HepG2 (cell line): ENCODE measurements around the gene MTHFD1L.

Experiments used
- EZH2 ChIP-seq: conservative IDR thresholded peaks from 2 replicates; pipeline ENCODE4 v1.6.1; 2012; ENCODE audit warnings: mild to moderate bottlenecking, low read depth, low read length, moderate library complexity
- FOXP1 ChIP-seq, 2 experiments: fragments of 450-650 bp in 1 of 2; IDR thresholded peaks; 2 replicates each; pipeline ENCODE4 v1.6.1; 2017 to 2018; ENCODE audit warnings: antibody characterized with exemption in 1 of 2
- MEF2D ChIP-seq: sonication (generic); formaldehyde crosslinking; IDR thresholded peaks from 2 replicates; pipeline ENCODE4 v1.5.1; 2020; ENCODE audit warnings: mild to moderate bottlenecking, missing genetic modification reagents
- POLR2A ChIP-seq, 2 experiments: IDR thresholded peaks; 2 replicates each; pipeline ENCODE4 v1.6.1; 2011; ENCODE audit warnings: low read depth in 2 of 2, low read length in 2 of 2, mild to moderate bottlenecking in 1 of 2, moderate library complexity in 1 of 2; ENCODE audit not compliant: insufficient read depth in 1 of 2
- SRSF9 ChIP-seq: fragments of 200-400 bp; formaldehyde crosslinking; IDR thresholded peaks from 2 replicates; pipeline ENCODE4 v1.6.1; 2018; ENCODE audit warnings: borderline replicate concordance, mild to moderate bottlenecking, low read depth, low read length; ENCODE audit not compliant: insufficient read depth, poor library complexity, severe bottlenecking
- STAT5B ChIP-seq: sonication (generic); formaldehyde crosslinking; IDR thresholded peaks from 2 replicates; pipeline ENCODE4 v1.4.0; 2020; ENCODE audit warnings: missing genetic modification reagents
- ZNF766 ChIP-seq: sonication (generic); formaldehyde crosslinking; IDR thresholded peaks from 2 replicates; pipeline ENCODE4 v1.5.0; 2020; ENCODE audit warnings: missing genetic modification reagents, borderline replicate concordance
- TF ChIP-seq, protein P1 (sequence below): sonication (generic); formaldehyde crosslinking; IDR thresholded peaks from 2 replicates; pipeline ENCODE4 v1.5.0; 2020; ENCODE audit warnings: mild to moderate bottlenecking, missing genetic modification reagents, moderate library complexity
- TF ChIP-seq, protein P2 (sequence below), 2 experiments: sonication (generic) in 1 of 2; formaldehyde crosslinking in 1 of 2; IDR thresholded peaks; 2 replicates each; pipeline versions ENCODE4 v1.4.0 to v1.6.1; 2018 to 2020; ENCODE audit warnings: missing genetic modification reagents in 2 of 2, borderline replicate concordance in 1 of 2, low read depth in 1 of 2, mild to moderate bottlenecking in 1 of 2, missing biosample characterization in 1 of 2

GRCh38 chr6:151111670-151112069 is 246.2 kb downstream of the MTHFD1L start:
- TF ChIP-seq POLR2A (IDR thresholded peaks at IDR 0.05; ENCODE audit: insufficient read depth in 1 of 2, low read depth in 2 of 2, low read length in 2 of 2) (no peak), EZH2 (no peak), SRSF9 (no peak), STAT5B (CRISPR knock-in tag) (no peak), ZNF766 (CRISPR knock-in tag) (no peak), MEF2D (CRISPR knock-in tag) (no peak), FOXP1 (IDR thresholded peaks at IDR 0.05) (no peak), FOXP1 (CRISPR knock-in tag; IDR thresholded peaks at IDR 0.05) (no peak)
- TF ChIP-seq, protein P1, sequence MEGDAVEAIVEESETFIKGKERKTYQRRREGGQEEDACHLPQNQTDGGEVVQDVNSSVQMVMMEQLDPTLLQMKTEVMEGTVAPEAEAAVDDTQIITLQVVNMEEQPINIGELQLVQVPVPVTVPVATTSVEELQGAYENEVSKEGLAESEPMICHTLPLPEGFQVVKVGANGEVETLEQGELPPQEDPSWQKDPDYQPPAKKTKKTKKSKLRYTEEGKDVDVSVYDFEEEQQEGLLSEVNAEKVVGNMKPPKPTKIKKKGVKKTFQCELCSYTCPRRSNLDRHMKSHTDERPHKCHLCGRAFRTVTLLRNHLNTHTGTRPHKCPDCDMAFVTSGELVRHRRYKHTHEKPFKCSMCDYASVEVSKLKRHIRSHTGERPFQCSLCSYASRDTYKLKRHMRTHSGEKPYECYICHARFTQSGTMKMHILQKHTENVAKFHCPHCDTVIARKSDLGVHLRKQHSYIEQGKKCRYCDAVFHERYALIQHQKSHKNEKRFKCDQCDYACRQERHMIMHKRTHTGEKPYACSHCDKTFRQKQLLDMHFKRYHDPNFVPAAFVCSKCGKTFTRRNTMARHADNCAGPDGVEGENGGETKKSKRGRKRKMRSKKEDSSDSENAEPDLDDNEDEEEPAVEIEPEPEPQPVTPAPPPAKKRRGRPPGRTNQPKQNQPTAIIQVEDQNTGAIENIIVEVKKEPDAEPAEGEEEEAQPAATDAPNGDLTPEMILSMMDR = no peak
- TF ChIP-seq, protein P2, sequence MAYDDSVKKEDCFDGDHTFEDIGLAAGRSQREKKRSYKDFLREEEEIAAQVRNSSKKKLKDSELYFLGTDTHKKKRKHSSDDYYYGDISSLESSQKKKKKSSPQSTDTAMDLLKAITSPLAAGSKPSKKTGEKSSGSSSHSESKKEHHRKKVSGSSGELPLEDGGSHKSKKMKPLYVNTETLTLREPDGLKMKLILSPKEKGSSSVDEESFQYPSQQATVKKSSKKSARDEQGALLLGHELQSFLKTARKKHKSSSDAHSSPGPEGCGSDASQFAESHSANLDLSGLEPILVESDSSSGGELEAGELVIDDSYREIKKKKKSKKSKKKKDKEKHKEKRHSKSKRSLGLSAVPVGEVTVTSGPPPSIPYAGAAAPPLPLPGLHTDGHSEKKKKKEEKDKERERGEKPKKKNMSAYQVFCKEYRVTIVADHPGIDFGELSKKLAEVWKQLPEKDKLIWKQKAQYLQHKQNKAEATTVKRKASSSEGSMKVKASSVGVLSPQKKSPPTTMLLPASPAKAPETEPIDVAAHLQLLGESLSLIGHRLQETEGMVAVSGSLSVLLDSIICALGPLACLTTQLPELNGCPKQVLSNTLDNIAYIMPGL (CRISPR knock-in tag; IDR thresholded peaks at IDR 0.05; ENCODE audit: borderline replicate concordance in 1 of 2, low read depth in 1 of 2) = no peak
